Measurements from ENCODE around the gene PCDH1.

PCDH1 gene

GRCh38 chr5:141875022-141875740, 3.0 kb downstream of the PCDH1 start:
- TF ChIP-seq ZFX (IDR thresholded peaks at IDR 0.05) = no peak
- TF ChIP-seq CTCF (conservative IDR thresholded peaks at IDR 0.05) = no peak
- H3K27ac ChIP-seq = peak overlapping the region; percentile 97

- H3K27ac ChIP-seq = no peak overlapping the region
- TF ChIP-seq ZFX (IDR thresholded peaks at IDR 0.05) (no peak), CTCF (conservative IDR thresholded peaks at IDR 0.05) (no peak)
Observed at GRCh38 chr5:141874262-141874964, 3.8 kb downstream of the PCDH1 start.

- no peak overlapping the region for H3K27ac ChIP-seq
- TF ChIP-seq CTCF (conservative IDR thresholded peaks at IDR 0.05) = no peak
- TF ChIP-seq ZFX (IDR thresholded peaks at IDR 0.05) = no peak
Observed at GRCh38 chr5:141873933-141874261, 4.3 kb downstream of the PCDH1 start.

- no peak for TF ChIP-seq ZFX (IDR thresholded peaks at IDR 0.05)
- TF ChIP-seq CTCF (conservative IDR thresholded peaks at IDR 0.05) = no peak
- no peak overlapping the region for H3K27ac ChIP-seq
Observed at GRCh38 chr5:141872496-141873356, 5.5 kb downstream of the PCDH1 start.

- no peak for TF ChIP-seq CTCF (conservative IDR thresholded peaks at IDR 0.05)
- no peak for TF ChIP-seq ZFX (IDR thresholded peaks at IDR 0.05)
- H3K27ac ChIP-seq = no peak overlapping the region
Observed at GRCh38 chr5:141871870-141872269, 6.3 kb downstream of the PCDH1 start.

GRCh38 chr5:141870871-141871270, 7.3 kb downstream of the PCDH1 start:
- H3K27ac ChIP-seq = no peak overlapping the region
- TF ChIP-seq ZFX (IDR thresholded peaks at IDR 0.05) (no peak), CTCF (conservative IDR thresholded peaks at IDR 0.05) (no peak)

GRCh38 chr5:141870228-141870627, 8.0 kb downstream of the PCDH1 start:
- H3K27ac ChIP-seq = no peak overlapping the region

More at GRCh38 chr5:141870228-141870627, 8.0 kb downstream of the PCDH1 start:
- TF ChIP-seq ZFX (IDR thresholded peaks at IDR 0.05) (no peak), CTCF (conservative IDR thresholded peaks at IDR 0.05) (no peak)

Measured in C4-2B (cell line).